H1 (cell line): ENCODE results near the gene RASGRF1. TPM values are rescaled to one million over a fixed set of nuclear protein-coding genes. Genes with fewer than 3 reads are reported as not detected.

Experiments used
- CBX8 ChIP-seq: fragments of 300-800, 300-1000 bp; sonication (generic); IDR thresholded peaks from 2 replicates; pipeline ENCODE4 v1.7.1; 2016; ENCODE audit warnings: low read depth, low read length, borderline replicate concordance
- SUZ12 ChIP-seq: fragments of 200-600 bp; sonication (generic); IDR thresholded peaks from 2 replicates; pipeline ENCODE4 v1.6.1; 2012; ENCODE audit warnings: mild to moderate bottlenecking, inconsistent platforms, low read length, moderate library complexity, mixed read lengths
- TAF7 ChIP-seq: optimal IDR thresholded peaks from 2 replicates; pipeline ENCODE3; 2011; ENCODE audit warnings: low read depth, mild to moderate bottlenecking, inconsistent platforms, low read length, moderate library complexity, borderline replicate concordance
- polyA plus RNA-seq, 7 experiments: library from polyadenylated mRNA; depleted of rRNA in 3 of 7; stranded (reverse) in 5 of 7; unstranded in 2 of 7; fragments of >200 nt in 5 of 7; fragments of 200-250 nt in 2 of 7; gene quantifications; 1 replicate in 5 of 7; 2 replicates in 1 of 7; 4 replicates in 1 of 7; pipeline versions ENCODE4 v1.2.1 to v1.2.3, GENCODE V29; 2011 to 2013; ENCODE audit warnings: missing spikeins in 2 of 7, mixed read lengths in 2 of 7
- total RNA-seq: library from RNA; stranded (reverse); fragmentation: NEBNext Ultra II Directional; extraction: Animal tissue kit (Norgen Biotek cat#: 25700); gene quantifications from 2 replicates; pipeline ENCODE4 v1.2.1, GENCODE V29; 2021

Gene RASGRF1
- total and polyA plus RNA-seq, 2 of the 8 experiments (the other 6 are each of a cell fraction or from before 2014, with no cell fraction given) = 0.42 to 0.67 TPM

GRCh38 chr15:78921517-78921916 is 169.1 kb downstream of the RASGRF1 start (continued):
- no peak for TF ChIP-seq SUZ12
- no peak for TF ChIP-seq TAF7
- TF ChIP-seq CBX8 = no peak
